Keratinocyte (primary cell): ENCODE measurements around the gene RGS6. TPM values are rescaled to one million over a fixed set of nuclear protein-coding genes. Genes with fewer than 3 reads are reported as not detected.

ENCODE experiments used
- DNase-seq: peaks from one replicate; pipeline ENCODE4 v3.0.0-alpha.2; 2011; ENCODE audit warnings: low read depth, missing footprints, low spot score
- FAIRE-seq: peaks from 2 replicates; lab custom pipeline; 2011; peaks lifted over from hg19 to GRCh38; lab: Jason Lieb, UNC
- H2AFZ ChIP-seq: 2 replicates; pipeline ENCODE4 v1.6.0; 2012; ENCODE audit warnings: low read length, control low read depth, inconsistent platforms; ENCODE audit not compliant: control insufficient read depth
- H3K27ac ChIP-seq: 2 replicates; pipeline ENCODE4 v1.5.1; 2011; ENCODE audit warnings: low read length; ENCODE audit not compliant: control insufficient read depth, insufficient read depth
- H3K27me3 ChIP-seq: 3 replicates; pipeline ENCODE4 v1.6.0; 2011; ENCODE audit warnings: low read length; ENCODE audit not compliant: control insufficient read depth, insufficient read depth; ENCODE audit errors: extremely low read depth
- H3K36me3 ChIP-seq, 2 experiments: 2 replicates in 1 of 2; 3 replicates in 1 of 2; pipeline ENCODE4 v1.5.1; 2011; ENCODE audit warnings: low read length in 2 of 2, mild to moderate bottlenecking in 1 of 2; ENCODE audit not compliant: control insufficient read depth in 2 of 2, insufficient read depth in 2 of 2; ENCODE audit errors: extremely low read depth in 1 of 2
- H3K4me1 ChIP-seq: 3 replicates; pipeline ENCODE4 v1.5.1; 2011; ENCODE audit warnings: low read length; ENCODE audit not compliant: control insufficient read depth, insufficient read depth; ENCODE audit errors: extremely low read depth
- H3K4me2 ChIP-seq: 3 replicates; pipeline ENCODE4 v1.6.0; 2011; ENCODE audit warnings: low read depth, low read length; ENCODE audit not compliant: control insufficient read depth, insufficient read depth; ENCODE audit errors: extremely low read depth
- H3K4me3 ChIP-seq, 3 experiments: fragments of 200-600 bp in 1 of 3; sonication (generic) in 1 of 3; 2 replicates in 2 of 3; 3 replicates in 1 of 3; pipeline ENCODE4 v1.5.1; 2011 to 2016; ENCODE audit warnings: low read length in 3 of 3, mild to moderate bottlenecking in 3 of 3, control low read depth in 2 of 3, inconsistent platforms in 1 of 3, low read depth in 1 of 3, mixed read lengths in 1 of 3, mixed run types in 1 of 3, moderate library complexity in 1 of 3; ENCODE audit not compliant: control insufficient read depth in 2 of 3, insufficient read depth in 2 of 3; ENCODE audit errors: extremely low read depth in 1 of 3
- H3K79me2 ChIP-seq: 2 replicates; pipeline ENCODE4 v1.6.0; 2012; ENCODE audit warnings: low read length; ENCODE audit not compliant: control insufficient read depth, insufficient read depth
- H3K9ac ChIP-seq: 3 replicates; pipeline ENCODE4 v1.6.0; 2011; ENCODE audit warnings: low read length; ENCODE audit not compliant: control insufficient read depth, insufficient read depth; ENCODE audit errors: extremely low read depth
- H3K9me1 ChIP-seq: 3 replicates; pipeline ENCODE4 v1.6.0; 2011; ENCODE audit warnings: low read length; ENCODE audit not compliant: control insufficient read depth, insufficient read depth; ENCODE audit errors: extremely low read depth
- H3K9me3 ChIP-seq: 2 replicates; pipeline ENCODE4 v1.5.1; 2012; ENCODE audit warnings: low read depth, low read length; ENCODE audit not compliant: control insufficient read depth
- H4K20me1 ChIP-seq: 3 replicates; pipeline ENCODE4 v1.6.0; 2011; ENCODE audit warnings: low read length; ENCODE audit not compliant: control insufficient read depth, insufficient read depth; ENCODE audit errors: extremely low read depth
- EZH2 ChIP-seq: IDR thresholded peaks from one replicate; pipeline ENCODE4 v1.6.1; 2012; ENCODE audit warnings: inconsistent platforms, mild to moderate bottlenecking, low read length, moderate library complexity
- dilution Hi-C: fragments of 300-500 bp; cut with MboI; formaldehyde crosslinking; loops from one replicate; pipeline ENCODE4 v1.7.0; 2020; ENCODE audit warnings: low sequenced_read_pairs; ENCODE audit not compliant: extremely low pct_ligation_motif_present
- polyA plus RNA-seq, 5 experiments: library from polyadenylated mRNA; depleted of rRNA in 3 of 5; stranded (reverse) in 3 of 5; stranded (forward) in 1 of 5; unstranded in 1 of 5; fragments of >200 nt; gene quantifications; 1 replicate in 1 of 5; 2 replicates in 3 of 5; 3 replicates in 1 of 5; pipeline versions ENCODE4 v1.2.1 to v1.2.3, GENCODE V29; 2011 to 2012; ENCODE audit warnings: missing spikeins in 2 of 5, low read depth in 1 of 5, low replicate concordance in 1 of 5
- TF ChIP-seq, protein P1 (sequence below), 3 experiments: IDR thresholded peaks in 1 of 3; conservative IDR thresholded peaks in 1 of 3; optimal IDR thresholded peaks in 1 of 3; 2 replicates in 2 of 3; 3 replicates in 1 of 3; pipeline versions ENCODE3 to v1.5.1; 2011; ENCODE audit warnings: low read length in 3 of 3, mild to moderate bottlenecking in 3 of 3, moderate library complexity in 2 of 3, control low read depth in 1 of 3, inconsistent platforms in 1 of 3; ENCODE audit not compliant: insufficient read depth in 2 of 3; ENCODE audit errors: extremely low read depth in 1 of 3

Gene RGS6
- polyA plus RNA-seq, 1 donor (not counting 4 experiments of a cell fraction or from before 2014, with no cell fraction given) = not detected

DNA sequence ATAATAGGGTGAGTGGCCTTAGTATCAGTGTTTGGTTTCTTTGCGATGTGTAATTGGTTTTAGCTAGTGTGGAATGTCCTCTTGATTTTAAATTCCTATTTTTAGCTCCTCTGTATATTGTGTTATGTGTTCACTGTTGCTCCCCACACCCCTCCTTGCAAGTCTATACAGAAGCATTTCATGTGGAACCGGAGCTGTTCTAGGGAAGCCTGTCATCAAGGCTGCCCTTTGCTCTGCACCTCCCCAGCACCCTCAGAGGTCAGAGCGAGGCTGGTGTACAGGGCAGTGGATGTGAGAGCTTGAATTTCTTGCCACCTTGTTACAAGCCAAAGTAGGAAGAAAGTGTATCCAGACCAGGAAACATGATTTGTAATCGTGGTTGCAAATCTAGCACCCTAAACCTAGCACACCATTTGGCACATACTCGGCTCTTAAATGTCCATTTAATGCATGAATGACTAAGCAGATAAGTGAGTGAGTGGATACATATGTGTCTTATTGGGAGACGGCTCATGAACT, 376.8 kb downstream of the RGS6 start:
- dilution Hi-C loops = no loop called here
- FAIRE-seq = no peak
- Histone ChIP-seq H3K9me3 (no peaks in the 10 kb centered on the region), H3K4me3 (no peak overlapping the region), H3K36me3 (no peaks in the 10 kb centered on the region), H4K20me1 (no peaks in the 10 kb centered on the region), H3K9me1 (no peaks in the 10 kb centered on the region), H3K4me1 (no peaks in the 10 kb centered on the region), H3K4me2 (no peak overlapping the region), H3K79me2 (no peaks in the 10 kb centered on the region), H3K27ac (no peak overlapping the region), H2AFZ (no peak overlapping the region), H3K9ac (no peak overlapping the region), H3K27me3 (no peaks in the 10 kb centered on the region)
- TF ChIP-seq, protein P1, sequence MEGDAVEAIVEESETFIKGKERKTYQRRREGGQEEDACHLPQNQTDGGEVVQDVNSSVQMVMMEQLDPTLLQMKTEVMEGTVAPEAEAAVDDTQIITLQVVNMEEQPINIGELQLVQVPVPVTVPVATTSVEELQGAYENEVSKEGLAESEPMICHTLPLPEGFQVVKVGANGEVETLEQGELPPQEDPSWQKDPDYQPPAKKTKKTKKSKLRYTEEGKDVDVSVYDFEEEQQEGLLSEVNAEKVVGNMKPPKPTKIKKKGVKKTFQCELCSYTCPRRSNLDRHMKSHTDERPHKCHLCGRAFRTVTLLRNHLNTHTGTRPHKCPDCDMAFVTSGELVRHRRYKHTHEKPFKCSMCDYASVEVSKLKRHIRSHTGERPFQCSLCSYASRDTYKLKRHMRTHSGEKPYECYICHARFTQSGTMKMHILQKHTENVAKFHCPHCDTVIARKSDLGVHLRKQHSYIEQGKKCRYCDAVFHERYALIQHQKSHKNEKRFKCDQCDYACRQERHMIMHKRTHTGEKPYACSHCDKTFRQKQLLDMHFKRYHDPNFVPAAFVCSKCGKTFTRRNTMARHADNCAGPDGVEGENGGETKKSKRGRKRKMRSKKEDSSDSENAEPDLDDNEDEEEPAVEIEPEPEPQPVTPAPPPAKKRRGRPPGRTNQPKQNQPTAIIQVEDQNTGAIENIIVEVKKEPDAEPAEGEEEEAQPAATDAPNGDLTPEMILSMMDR (optimal IDR thresholded peaks at IDR 0.05 in 1 of 3, IDR thresholded peaks at IDR 0.05 in 1 of 3, conservative IDR thresholded peaks at IDR 0.05 in 1 of 3; ENCODE audit: extremely low read depth in 1 of 3, insufficient read depth in 2 of 3, low read length in 3 of 3) = no peak
- TF ChIP-seq EZH2 = no peak
- DNase-seq = no peak

DNA sequence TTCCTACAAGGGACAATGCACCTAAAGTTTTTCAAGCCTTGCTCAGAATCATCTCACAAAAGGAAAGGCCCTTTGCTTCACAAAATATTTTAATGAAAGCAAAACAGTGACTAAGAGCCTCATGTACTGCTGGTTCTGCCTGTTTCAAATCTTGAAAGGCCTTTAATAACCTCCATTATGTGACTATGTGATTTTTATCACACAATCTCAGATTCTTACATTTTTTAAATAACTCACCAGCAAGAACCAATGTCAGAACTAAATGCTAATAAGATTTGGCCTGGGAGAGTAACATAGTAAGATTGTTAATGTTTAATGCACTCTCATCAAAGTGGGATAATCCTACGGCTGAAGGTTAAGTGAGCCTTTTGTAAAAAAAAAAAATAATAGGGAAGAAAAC, 378.9 kb downstream of the RGS6 start:
- no peaks in the 10 kb centered on the region for H3K4me1 ChIP-seq
- H3K27ac ChIP-seq = no peak overlapping the region
- no peak overlapping the region for H3K4me3 ChIP-seq
- no peaks in the 10 kb centered on the region for H4K20me1 ChIP-seq
- no peak for TF ChIP-seq EZH2
- no peaks in the 10 kb centered on the region for H3K36me3 ChIP-seq
- H3K9ac ChIP-seq = no peak overlapping the region
- H3K79me2 ChIP-seq = no peaks in the 10 kb centered on the region
- no peaks in the 10 kb centered on the region for H3K9me3 ChIP-seq
- H3K27me3 ChIP-seq = no peaks in the 10 kb centered on the region
- FAIRE-seq (no peak), DNase-seq (no peak)
- H3K4me2 ChIP-seq = no peak overlapping the region
- dilution Hi-C loops = no loop called here
- no peak overlapping the region for H2AFZ ChIP-seq
- H3K9me1 ChIP-seq = no peaks in the 10 kb centered on the region

DNA sequence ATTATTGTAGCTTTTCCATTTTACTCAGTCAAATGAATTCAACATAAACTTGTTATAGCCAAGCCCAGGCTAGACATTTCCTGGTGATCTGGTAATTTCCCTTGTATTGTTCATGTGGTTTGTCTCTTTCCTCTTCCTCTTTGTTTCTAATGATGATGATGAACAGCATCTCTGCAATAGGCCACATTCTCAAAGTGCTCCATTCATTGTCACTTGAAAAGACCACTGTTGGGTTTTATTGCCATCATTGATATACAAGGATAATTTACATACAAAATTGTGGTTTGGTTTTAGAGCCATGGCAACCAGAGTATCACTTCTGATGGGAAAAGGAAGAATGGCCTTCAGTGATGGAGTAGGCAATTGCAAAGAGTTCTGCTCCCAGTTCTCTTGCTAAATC, 379.3 kb downstream of the RGS6 start:
- no peaks in the 10 kb centered on the region for H4K20me1 ChIP-seq
- H3K9ac ChIP-seq = no peak overlapping the region
- H3K4me2 ChIP-seq = no peak overlapping the region
- no peaks in the 10 kb centered on the region for H3K79me2 ChIP-seq
- no peaks in the 10 kb centered on the region for H3K9me1 ChIP-seq
- H3K4me1 ChIP-seq = no peaks in the 10 kb centered on the region
- H2AFZ ChIP-seq = no peak overlapping the region
- H3K9me3 ChIP-seq = no peaks in the 10 kb centered on the region
- H3K27ac ChIP-seq = no peak overlapping the region
- H3K27me3 ChIP-seq = no peaks in the 10 kb centered on the region
- dilution Hi-C loops = no loop called here
- H3K4me3 ChIP-seq = no peak overlapping the region
- TF ChIP-seq, protein P1 (optimal IDR thresholded peaks at IDR 0.05 in 1 of 3, IDR thresholded peaks at IDR 0.05 in 1 of 3, conservative IDR thresholded peaks at IDR 0.05 in 1 of 3; ENCODE audit: extremely low read depth in 1 of 3, insufficient read depth in 2 of 3, low read length in 3 of 3) = no peak
- no peak for TF ChIP-seq EZH2
- DNase-seq (no peak), FAIRE-seq (no peak)
- H3K36me3 ChIP-seq = no peaks in the 10 kb centered on the region
